Activated T-cell treated with anti-CD3 and anti-CD28 coated beads for 48 hours (primary cell): ENCODE measurements around the gene MRPL57.
"Not testable (repeated sequence)": the region's sequence is repeated elsewhere in the genome, so short reads cannot be mapped to it uniquely, and the experiment has no call there.

Source experiments
- DNase-seq: peaks from one replicate; pipeline ENCODE4 v3.0.0-alpha.2; 2020; ENCODE audit warnings: low read depth

Gene MRPL57

GRCh38 chr13:21176215-21176981 is at the start of gene MRPL57, which contains the start of gene SKA3:
Gene MRPL57 (plus strand): TSS chr13:21176658. CDS start chr13:21176917, 259 bp downstream.
Gene SKA3 (minus strand): TSS chr13:21176552. CDS start chr13:21176477, 75 bp downstream.
- DNase-seq, result peak; percentile 92

GRCh38 chr13:21130116-21130515 is 46.3 kb upstream of the MRPL57 start:
- DNase-seq, result no peak

- DNase-seq, result no peak
These were observed 43.4 kb upstream of the MRPL57 start for GRCh38 chr13:21133077-21133476.

GRCh38 chr13:21134475-21134874 is 42.0 kb upstream of the MRPL57 start:
- no peak for DNase-seq

- DNase-seq, result not testable (repeated sequence)
These were observed 40.6 kb upstream of the MRPL57 start for GRCh38 chr13:21135833-21136232.

GRCh38 chr13:21137696-21138095 is 38.8 kb upstream of the MRPL57 start:
- DNase-seq, result no peak

GRCh38 chr13:21138561-21138960 is 37.9 kb upstream of the MRPL57 start:
- DNase-seq, result no peak

GRCh38 chr13:21139374-21139773 is 37.1 kb upstream of the MRPL57 start:
- DNase-seq, result no peak

GRCh38 chr13:21142766-21143165 is 33.7 kb upstream of the MRPL57 start:
- no peak for DNase-seq

GRCh38 chr13:21147827-21148226 is 28.6 kb upstream of the MRPL57 start:
- DNase-seq, result no peak

- DNase-seq, result no peak
These were observed 27.8 kb upstream of the MRPL57 start for GRCh38 chr13:21148557-21149258.

- no peak for DNase-seq
These were observed 26.9 kb upstream of the MRPL57 start for GRCh38 chr13:21149568-21149967.

GRCh38 chr13:21150013-21150412 is 26.4 kb upstream of the MRPL57 start:
- no peak for DNase-seq

GRCh38 chr13:21152251-21152899 is 24.1 kb upstream of the MRPL57 start:
- DNase-seq, result no peak

- DNase-seq, result no peak
These were observed 11.8 kb upstream of the MRPL57 start for GRCh38 chr13:21164631-21165030.

GRCh38 chr13:21165606-21166005 is 10.9 kb upstream of the MRPL57 start:
- not testable (repeated sequence) for DNase-seq

GRCh38 chr13:21171420-21171819 is 5.0 kb upstream of the MRPL57 start:
- no peak for DNase-seq

GRCh38 chr13:21173767-21174166 is 2.7 kb upstream of the MRPL57 start:
- DNase-seq, result not testable (repeated sequence)

GRCh38 chr13:21175656-21176214 is 723 bp upstream of the MRPL57 start:
- DNase-seq, result no peak

- DNase-seq, result no peak
These were observed 475 bp downstream of the MRPL57 start for GRCh38 chr13:21176982-21177284.

- DNase-seq, result no peak
These were observed 5.2 kb downstream of the MRPL57 start for GRCh38 chr13:21181671-21182070.

- DNase-seq, result not testable (repeated sequence)
These were observed 10.0 kb downstream of the MRPL57 start for GRCh38 chr13:21186410-21186809.

GRCh38 chr13:21194756-21195155 is 18.3 kb downstream of the MRPL57 start:
- not testable (repeated sequence) for DNase-seq
